Endothelial cell of umbilical vein (primary cell): Measurements from ENCODE around the gene CPLX1.

Experiments
- FOS ChIP-seq: IDR thresholded peaks from 2 replicates; pipeline ENCODE4 v1.6.1; 2011; ENCODE audit warnings: mild to moderate bottlenecking, low read length, moderate library complexity, borderline replicate concordance; ENCODE audit not compliant: insufficient read depth
- POLR2A ChIP-seq: IDR thresholded peaks from 2 replicates; pipeline ENCODE4 v1.6.1; 2012; ENCODE audit warnings: low read depth, mild to moderate bottlenecking, control low read depth, low read length
- POLR2AphosphoS5 ChIP-seq: IDR thresholded peaks from 2 replicates; pipeline ENCODE4 v1.6.1; 2012; ENCODE audit warnings: low read depth, mild to moderate bottlenecking, control low read depth, low read length, moderate library complexity; ENCODE audit not compliant: insufficient read depth
- TF ChIP-seq, protein P1 (sequence below), 2 donors: IDR thresholded peaks; 1 replicate in 1 of 2; 2 replicates in 1 of 2; pipeline ENCODE4 v1.5.1; 2011; ENCODE audit warnings: low read length in 2 of 2, mild to moderate bottlenecking in 2 of 2, moderate library complexity in 2 of 2, control low read depth in 1 of 2, inconsistent platforms in 1 of 2, low read depth in 1 of 2; ENCODE audit not compliant: insufficient read depth in 1 of 2; ENCODE audit errors: extremely low read depth in 1 of 2

DNA sequence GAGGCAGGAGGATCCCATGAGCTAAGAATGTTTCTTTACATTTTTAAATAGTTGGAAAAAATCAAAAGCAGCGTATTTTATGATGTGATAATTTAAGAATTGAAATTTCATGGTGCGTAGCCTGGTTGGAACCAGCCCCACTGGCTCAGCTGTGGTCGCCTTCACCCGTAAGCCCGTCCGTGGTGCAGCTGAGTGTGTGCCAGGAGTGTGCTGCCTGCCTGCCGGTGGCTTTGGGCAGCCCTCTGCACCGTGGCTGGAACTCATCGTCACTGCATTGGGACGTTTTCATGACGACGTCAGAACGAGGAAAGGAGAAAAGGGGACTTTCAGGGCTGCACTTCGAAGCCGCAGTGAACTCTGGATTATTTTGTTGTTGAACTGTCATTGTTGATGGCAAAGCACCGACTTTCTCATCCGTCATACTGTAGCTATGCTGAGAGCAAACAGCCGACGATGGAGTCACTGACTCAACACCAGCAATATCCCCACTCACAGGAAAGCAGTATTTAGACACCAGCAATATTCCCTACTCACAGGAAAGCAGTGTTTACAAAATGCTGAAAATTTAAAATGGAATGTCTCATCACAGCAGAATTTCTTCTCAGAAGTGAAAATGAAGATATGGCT, 85.2 kb downstream of the CPLX1 start:
- TF ChIP-seq, protein P1, sequence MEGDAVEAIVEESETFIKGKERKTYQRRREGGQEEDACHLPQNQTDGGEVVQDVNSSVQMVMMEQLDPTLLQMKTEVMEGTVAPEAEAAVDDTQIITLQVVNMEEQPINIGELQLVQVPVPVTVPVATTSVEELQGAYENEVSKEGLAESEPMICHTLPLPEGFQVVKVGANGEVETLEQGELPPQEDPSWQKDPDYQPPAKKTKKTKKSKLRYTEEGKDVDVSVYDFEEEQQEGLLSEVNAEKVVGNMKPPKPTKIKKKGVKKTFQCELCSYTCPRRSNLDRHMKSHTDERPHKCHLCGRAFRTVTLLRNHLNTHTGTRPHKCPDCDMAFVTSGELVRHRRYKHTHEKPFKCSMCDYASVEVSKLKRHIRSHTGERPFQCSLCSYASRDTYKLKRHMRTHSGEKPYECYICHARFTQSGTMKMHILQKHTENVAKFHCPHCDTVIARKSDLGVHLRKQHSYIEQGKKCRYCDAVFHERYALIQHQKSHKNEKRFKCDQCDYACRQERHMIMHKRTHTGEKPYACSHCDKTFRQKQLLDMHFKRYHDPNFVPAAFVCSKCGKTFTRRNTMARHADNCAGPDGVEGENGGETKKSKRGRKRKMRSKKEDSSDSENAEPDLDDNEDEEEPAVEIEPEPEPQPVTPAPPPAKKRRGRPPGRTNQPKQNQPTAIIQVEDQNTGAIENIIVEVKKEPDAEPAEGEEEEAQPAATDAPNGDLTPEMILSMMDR (IDR thresholded peaks at IDR 0.05; ENCODE audit: extremely low read depth in 1 of 2, insufficient read depth in 1 of 2, low read depth in 1 of 2, low read length in 2 of 2) = no peak
- no peak for TF ChIP-seq FOS
- TF ChIP-seq POLR2AphosphoS5 = no peak
- TF ChIP-seq POLR2A = no peak
